CD4-positive, alpha-beta memory T cell (primary cell): ENCODE data around the gene CLDN24. TPM values are rescaled to one million over a fixed set of nuclear protein-coding genes. Genes with fewer than 3 reads are reported as not detected.

Experiments used
- CTCF ChIA-PET: fragments of 350-600 bp; sonication (Branson Sonifier 250); formaldehyde crosslinking; loops from one replicate; lab custom pipeline; 2021; ENCODE audit warnings: inconsistent platforms; ENCODE audit not compliant: partially characterized antibody; lab: Charles Lee
- POLR2A ChIA-PET: fragments of 350-600 bp; sonication (Branson Sonifier 250); formaldehyde crosslinking; loops from one replicate; lab custom pipeline; 2021; ENCODE audit not compliant: partially characterized antibody; lab: Charles Lee
- DNase-seq, 5 donors: peaks; one replicate each; pipeline versions ENCODE4 v3.0.0 to v3.0.0-alpha.2; 2020 to 2022; ENCODE audit warnings: mixed read lengths in 1 of 5
- H3K27ac ChIP-seq: one replicate; pipeline ENCODE4 v1.7.0; 2013; ENCODE audit warnings: low read depth, low read length
- H3K27me3 ChIP-seq: 2 replicates; pipeline ENCODE4 v1.7.0; 2013; ENCODE audit warnings: mild to moderate bottlenecking, low read length, moderate library complexity; ENCODE audit not compliant: insufficient read depth
- H3K36me3 ChIP-seq: 2 replicates; pipeline ENCODE4 v1.7.0; 2013; ENCODE audit warnings: mild to moderate bottlenecking, low read length, moderate library complexity; ENCODE audit not compliant: insufficient read depth
- H3K4me1 ChIP-seq: 2 replicates; pipeline ENCODE4 v1.7.0; 2013; ENCODE audit warnings: mild to moderate bottlenecking, low read length, moderate library complexity; ENCODE audit not compliant: insufficient read depth
- H3K4me3 ChIP-seq, 2 donors: one replicate each; pipeline ENCODE4 v1.7.0; 2013; ENCODE audit warnings: low read length in 2 of 2, mild to moderate bottlenecking in 1 of 2
- H3K9me3 ChIP-seq, 2 donors: one replicate each; pipeline ENCODE4 v1.7.0; 2013; ENCODE audit warnings: low read length in 2 of 2, control low read depth in 1 of 2; ENCODE audit not compliant: control insufficient read depth in 1 of 2
- H3K27ac Mint-ChIP-seq, 7 donors: one replicate each; pipeline ENCODE4 v1.8.0; 2020 to 2021; ENCODE audit warnings: mixed read lengths in 7 of 7, mild to moderate bottlenecking in 6 of 7, inconsistent platforms in 3 of 7, moderate library complexity in 3 of 7
- H3K27me3 Mint-ChIP-seq, 2 donors: one replicate each; pipeline ENCODE4 v1.8.0; 2020 to 2021; ENCODE audit warnings: mixed read lengths in 2 of 2
- H3K36me3 Mint-ChIP-seq, 2 donors: one replicate each; pipeline ENCODE4 v1.8.0; 2020 to 2021; ENCODE audit warnings: mixed read lengths in 2 of 2, inconsistent platforms in 1 of 2, mild to moderate bottlenecking in 1 of 2
- H3K4me1 Mint-ChIP-seq, 4 donors: one replicate each; pipeline ENCODE4 v1.8.0; 2020 to 2021; ENCODE audit warnings: mixed read lengths in 4 of 4, mild to moderate bottlenecking in 1 of 4
- H3K4me3 Mint-ChIP-seq, 8 donors: one replicate each; pipeline ENCODE4 v1.8.0; 2020 to 2021; ENCODE audit warnings: mixed read lengths in 8 of 8, mild to moderate bottlenecking in 7 of 8, moderate library complexity in 6 of 8, inconsistent platforms in 3 of 8
- H3K9me3 Mint-ChIP-seq, 8 donors: one replicate each; pipeline ENCODE4 v1.8.0; 2020 to 2021; ENCODE audit warnings: mixed read lengths in 8 of 8, mild to moderate bottlenecking in 5 of 8, inconsistent platforms in 3 of 8, moderate library complexity in 1 of 8
- intact Hi-C: fragments of 100-400 bp; cut with micrococcal nuclease; formaldehyde crosslinking; loops from one replicate; pipeline ENCODE4 v1.15.1; 2023
- polyA plus RNA-seq, 2 donors: library from polyadenylated mRNA; unstranded; fragments of 300-500 nt; fragmentation: Illumina TruSeq; gene quantifications; one replicate each; pipeline ENCODE4 v1.2.3, GENCODE V29; 2021
- total RNA-seq, 2 experiments: library from RNA; stranded (reverse); gene quantifications; one replicate each; pipeline ENCODE4 v1.2.3, GENCODE V29; 2021

The CLDN24 gene
- total and polyA plus RNA-seq, 4 experiments from 2014 or later = not detected

DNA sequence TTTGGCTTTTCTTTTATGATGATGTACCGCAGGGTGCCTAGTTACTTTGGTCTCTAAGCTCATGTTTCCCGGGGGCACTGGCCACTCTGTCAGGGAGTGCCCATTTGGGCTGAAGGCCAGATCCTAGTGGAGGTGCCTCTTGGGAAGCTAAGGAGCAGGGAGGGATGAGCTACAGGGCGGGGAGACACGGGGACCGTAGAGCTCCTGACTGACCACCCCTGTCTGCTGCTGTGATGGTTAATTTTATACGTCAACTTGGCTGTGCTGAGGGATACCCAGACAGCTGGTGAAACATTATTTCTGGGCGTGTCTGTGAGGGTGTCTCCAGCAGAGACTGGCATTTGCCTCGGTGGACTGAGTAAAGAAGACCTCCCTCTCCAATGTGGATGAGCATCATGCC lies 24.9 kb upstream of the CLDN24 start:
- ChIA-PET CTCF (interaction anchor here (1.1 kb wide), 1 partner anchor 23 kb away, joined by 3 read pairs; no protein-coding TSS in a partner anchor), POLR2A (no interaction called here)
- H3K4me1 ChIP-seq = no peaks in the 10 kb centered on the region
- H3K36me3 Mint-ChIP-seq = no peaks in the 10 kb centered on the region
- H3K4me3 Mint-ChIP-seq = no peak overlapping the region
- no peaks in the 10 kb centered on the region for H3K27me3 ChIP-seq
- H3K27ac Mint-ChIP-seq = no peak overlapping the region
- H3K9me3 Mint-ChIP-seq = no peaks in the 10 kb centered on the region
- H3K4me3 ChIP-seq = no peak overlapping the region
- H3K9me3 ChIP-seq = no peaks in the 10 kb centered on the region
- no peak for DNase-seq
- H3K27ac ChIP-seq = no peak overlapping the region
- H3K36me3 ChIP-seq = no peaks in the 10 kb centered on the region
- peaks cover 2 to 13% (median 6%) of the 10 kb centered on the region in 4 donors for H3K4me1 Mint-ChIP-seq
- intact Hi-C loops = no loop called here
- peaks cover 15 to 34% of the 10 kb centered on the region in 2 donors for H3K27me3 Mint-ChIP-seq

- Mint-ChIP-seq H3K9me3 (peaks cover 0 to 2% (median 0%) of the 10 kb centered on the region in 8 donors), H3K27me3 (peaks cover 10 to 28% of the 10 kb centered on the region in 2 donors), H3K4me1 (peaks cover 0 to 9% (median 5%) of the 10 kb centered on the region in 4 donors), H3K27ac (no peak overlapping the region), H3K36me3 (no peaks in the 10 kb centered on the region), H3K4me3 (no peak overlapping the region)
- H3K9me3 ChIP-seq = no peaks in the 10 kb centered on the region
- intact Hi-C loops = no loop called here
- ChIA-PET POLR2A (no interaction called here), CTCF (no interaction called here)
- H3K4me3 ChIP-seq = no peak overlapping the region
- H3K27me3 ChIP-seq = no peaks in the 10 kb centered on the region
- no peak overlapping the region for H3K27ac ChIP-seq
- H3K36me3 ChIP-seq = no peaks in the 10 kb centered on the region
- DNase-seq = no peak
- no peaks in the 10 kb centered on the region for H3K4me1 ChIP-seq
These were observed 23.0 kb upstream of the CLDN24 start for GRCh38 chr4:183345261-183345660.

GRCh38 chr4:183344523-183345255 lies 22.5 kb upstream of the CLDN24 start:
- no peak for DNase-seq
- Mint-ChIP-seq H3K4me1 (peaks cover 0 to 9% (median 5%) of the 10 kb centered on the region in 4 donors), H3K36me3 (no peaks in the 10 kb centered on the region), H3K4me3 (no peak overlapping the region), H3K27me3 (peaks cover 10 to 28% of the 10 kb centered on the region in 2 donors), H3K27ac (no peak overlapping the region), H3K9me3 (peaks cover 0 to 2% (median 0%) of the 10 kb centered on the region in 8 donors)
- ChIA-PET CTCF (no interaction called here), POLR2A (no interaction called here)
- Histone ChIP-seq H3K27ac (no peak overlapping the region), H3K4me1 (no peaks in the 10 kb centered on the region), H3K9me3 (no peaks in the 10 kb centered on the region), H3K36me3 (no peaks in the 10 kb centered on the region), H3K27me3 (no peaks in the 10 kb centered on the region), H3K4me3 (no peak overlapping the region)
- intact Hi-C loops = no loop called here

DNA sequence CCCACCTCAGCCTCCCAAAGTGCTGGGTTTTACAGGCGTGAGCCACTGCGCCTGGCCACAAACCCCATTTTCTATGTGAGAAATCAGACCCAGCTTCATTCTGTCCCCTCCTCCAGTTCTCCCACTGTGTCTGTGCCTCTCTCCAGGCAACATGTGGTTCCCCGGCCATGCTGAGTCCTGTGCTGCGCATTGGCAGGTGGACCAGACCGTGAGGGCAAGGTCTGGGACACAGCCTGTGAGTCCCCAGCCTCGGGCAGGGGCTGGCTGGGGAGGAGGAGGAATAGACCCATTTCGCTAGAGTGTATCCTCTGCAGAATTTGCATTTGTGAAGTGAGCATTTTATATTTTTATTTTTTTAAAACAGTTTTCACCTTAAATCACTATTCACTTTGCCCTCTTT lies 21.5 kb upstream of the CLDN24 start:
- Histone ChIP-seq H3K4me1 (no peaks in the 10 kb centered on the region), H3K36me3 (no peaks in the 10 kb centered on the region), H3K27me3 (no peaks in the 10 kb centered on the region), H3K4me3 (no peak overlapping the region), H3K27ac (no peak overlapping the region), H3K9me3 (no peaks in the 10 kb centered on the region)
- ChIA-PET CTCF (no interaction called here), POLR2A (no interaction called here)
- intact Hi-C loops = no loop called here
- Mint-ChIP-seq H3K4me1 (peaks cover 0 to 3% (median under 1%) of the 10 kb centered on the region in 4 donors), H3K27ac (no peak overlapping the region), H3K36me3 (no peaks in the 10 kb centered on the region), H3K27me3 (peaks cover 10 to 23% of the 10 kb centered on the region in 2 donors), H3K9me3 (peaks cover 0 to 2% (median 0%) of the 10 kb centered on the region in 8 donors), H3K4me3 (no peak overlapping the region)
- DNase-seq = no peak

DNA sequence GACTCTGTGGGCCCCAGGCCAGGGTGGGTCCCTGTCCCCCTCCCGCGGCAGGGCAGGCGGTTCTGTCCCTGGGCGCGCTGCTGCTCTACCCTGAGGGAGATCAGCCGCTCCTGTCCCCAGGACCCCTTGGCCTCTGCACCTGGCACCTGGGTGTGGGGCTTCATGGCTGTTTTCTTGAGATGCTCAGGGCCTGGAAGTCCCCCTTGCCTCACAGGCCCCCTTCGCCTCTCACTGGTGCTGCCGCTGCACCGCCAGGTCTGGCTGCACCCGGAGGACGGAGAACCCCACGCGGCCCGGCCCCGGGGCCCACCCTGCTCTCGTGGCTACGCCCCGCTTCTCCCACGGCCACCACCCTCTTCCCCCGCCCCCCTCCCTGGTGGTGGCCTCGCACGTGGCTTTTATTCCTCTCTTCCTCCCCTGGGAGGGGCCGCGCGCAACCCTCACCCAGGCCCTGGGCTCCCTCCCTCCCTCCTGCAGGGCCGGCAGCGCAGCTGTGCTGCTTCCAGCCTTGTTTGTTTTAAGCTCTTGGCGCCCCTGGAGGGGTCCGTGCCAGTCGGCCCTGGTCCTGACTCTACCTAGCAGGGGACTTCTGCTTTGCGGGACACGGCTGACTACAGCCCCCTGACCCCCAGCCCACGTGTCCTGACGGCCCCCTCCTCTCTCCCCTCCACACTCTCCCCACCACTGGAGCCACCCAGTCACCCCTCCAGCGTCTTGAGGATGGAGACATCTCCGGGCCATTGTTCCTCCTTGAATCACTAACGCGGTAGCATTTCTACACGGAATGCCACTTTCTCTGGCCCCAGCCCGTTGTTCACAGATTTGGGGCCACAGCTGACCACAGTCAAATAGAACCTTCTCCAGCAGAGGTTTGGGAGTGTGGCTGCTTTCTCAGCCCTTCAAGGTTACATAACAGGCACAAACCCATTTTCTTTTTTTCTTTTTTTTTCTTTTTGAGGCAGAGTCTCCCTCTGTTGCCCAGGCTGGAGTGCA lies 20.6 kb upstream of the CLDN24 start:
- H3K4me1 ChIP-seq = no peaks in the 10 kb centered on the region
- Mint-ChIP-seq H3K9me3 (peaks cover 0 to 2% (median 0%) of the 10 kb centered on the region in 8 donors), H3K4me1 (peaks cover 0 to 2% (median 0%) of the 10 kb centered on the region in 4 donors), H3K27ac (no peak overlapping the region), H3K27me3 (peaks cover 10 to 20% of the 10 kb centered on the region in 2 donors), H3K36me3 (no peaks in the 10 kb centered on the region), H3K4me3 (peak overlapping the region in 6 of 8 donors; percentile 9 to 43 (median 30))
- intact Hi-C loops = no loop called here
- DNase-seq = no peak
- ChIA-PET CTCF (no interaction called here), POLR2A (no interaction called here)
- H3K36me3 ChIP-seq = no peaks in the 10 kb centered on the region
- no peak overlapping the region for H3K27ac ChIP-seq
- no peak overlapping the region for H3K4me3 ChIP-seq
- H3K9me3 ChIP-seq = no peaks in the 10 kb centered on the region
- no peaks in the 10 kb centered on the region for H3K27me3 ChIP-seq

- H3K4me3 Mint-ChIP-seq = no peak overlapping the region
- H3K36me3 ChIP-seq = no peaks in the 10 kb centered on the region
- no peaks in the 10 kb centered on the region for H3K9me3 ChIP-seq
- H3K27ac Mint-ChIP-seq = no peak overlapping the region
- H3K27me3 ChIP-seq = no peaks in the 10 kb centered on the region
- POLR2A ChIA-PET = no interaction called here
- H3K9me3 Mint-ChIP-seq = peaks cover 0 to 2% (median 0%) of the 10 kb centered on the region in 8 donors
- H3K4me3 ChIP-seq = no peak overlapping the region
- intact Hi-C loops = no loop called here
- H3K36me3 Mint-ChIP-seq = no peaks in the 10 kb centered on the region
- peaks cover 4 to 8% of the 10 kb centered on the region in 2 donors for H3K27me3 Mint-ChIP-seq
- H3K27ac ChIP-seq = no peak overlapping the region
- CTCF ChIA-PET = no interaction called here
- no peaks in the 10 kb centered on the region for H3K4me1 ChIP-seq
- DNase-seq = no peak
- peaks cover 0 to 6% (median 0%) of the 10 kb centered on the region in 4 donors for H3K4me1 Mint-ChIP-seq
These were observed 15.6 kb upstream of the CLDN24 start for GRCh38 chr4:183337833-183338232.

DNA sequence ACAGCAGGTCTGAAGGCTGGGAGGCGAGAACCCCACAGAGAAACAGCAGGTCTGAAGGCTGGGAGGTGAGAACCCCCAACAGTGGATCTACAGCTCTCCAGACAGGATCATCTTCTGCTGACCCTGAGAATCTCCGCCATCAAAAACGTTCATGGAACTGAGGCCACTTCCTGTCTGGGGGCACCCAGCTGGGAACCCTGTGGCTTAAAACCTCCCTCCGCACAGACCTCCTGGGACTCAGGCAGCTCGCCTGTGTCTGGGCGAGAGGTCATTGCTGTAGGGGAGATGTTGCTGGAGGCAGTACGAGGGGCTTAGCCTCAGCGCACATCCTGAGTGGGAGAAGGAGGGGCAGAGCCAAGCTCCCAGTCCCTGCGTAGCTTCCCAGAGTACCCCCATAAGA lies 15.1 kb upstream of the CLDN24 start:
- peaks cover 0 to 2% (median 0%) of the 10 kb centered on the region in 8 donors for H3K9me3 Mint-ChIP-seq
- intact Hi-C loops = no loop called here
- no peak overlapping the region for H3K27ac Mint-ChIP-seq
- peaks cover 4 to 8% of the 10 kb centered on the region in 2 donors for H3K27me3 Mint-ChIP-seq
- DNase-seq = no peak
- POLR2A ChIA-PET = no interaction called here
- H3K4me3 ChIP-seq = no peak overlapping the region
- H3K27me3 ChIP-seq = no peaks in the 10 kb centered on the region
- no peak overlapping the region for H3K4me3 Mint-ChIP-seq
- no peak overlapping the region for H3K27ac ChIP-seq
- H3K9me3 ChIP-seq = no peaks in the 10 kb centered on the region
- H3K4me1 Mint-ChIP-seq = peaks cover 0 to 6% (median 0%) of the 10 kb centered on the region in 4 donors
- CTCF ChIA-PET = no interaction called here
- H3K36me3 Mint-ChIP-seq = no peaks in the 10 kb centered on the region
- H3K4me1 ChIP-seq = no peaks in the 10 kb centered on the region
- no peaks in the 10 kb centered on the region for H3K36me3 ChIP-seq
